Measurements from ENCODE around the gene ABT1.
"Not testable (repeated sequence)": the region's sequence is repeated elsewhere in the genome, so short reads cannot be mapped to it uniquely, and the experiment has no call there.

ABT1 gene

DNA sequence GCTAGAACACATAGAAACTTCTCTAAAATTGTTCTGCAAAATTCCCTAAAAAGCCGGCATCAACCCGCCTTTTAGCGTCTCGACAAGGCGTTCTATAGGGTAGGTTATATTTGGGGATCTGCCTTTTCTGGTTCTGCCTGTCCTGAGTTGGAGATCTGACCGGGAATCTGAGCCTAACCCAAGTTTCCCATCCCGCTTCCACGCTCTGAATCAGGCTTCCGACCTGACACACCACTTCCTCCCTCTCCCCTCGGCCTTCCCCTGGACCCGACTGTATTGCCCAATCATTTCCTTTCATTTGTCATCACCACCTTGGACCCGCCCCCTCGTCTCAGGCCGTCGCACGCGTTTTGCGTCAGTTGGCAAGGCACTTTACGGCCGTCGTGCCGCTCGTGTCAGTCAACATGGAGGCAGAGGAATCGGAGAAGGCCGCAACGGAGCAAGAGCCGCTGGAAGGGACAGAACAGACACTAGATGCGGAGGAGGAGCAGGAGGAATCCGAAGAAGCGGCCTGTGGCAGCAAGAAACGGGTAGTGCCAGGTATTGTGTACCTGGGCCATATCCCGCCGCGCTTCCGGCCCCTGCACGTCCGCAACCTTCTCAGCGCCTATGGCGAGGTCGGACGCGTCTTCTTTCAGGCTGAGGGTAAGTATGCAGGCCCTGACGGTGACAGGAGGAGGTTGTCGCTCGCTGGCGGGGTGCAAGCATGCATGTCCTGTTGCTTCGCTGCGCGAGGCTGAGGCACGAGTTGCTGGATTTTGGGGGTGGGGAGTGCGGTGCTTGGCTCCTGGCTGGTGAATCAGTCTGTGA, at the start of gene ABT1:
Gene ABT1, plus strand, starts transcription at position 375 of the 810 bp plus-strand sequence. Its CDS starts 30 bp downstream, at position 405.
- peak; percentile 99 for DNase-seq

DNA sequence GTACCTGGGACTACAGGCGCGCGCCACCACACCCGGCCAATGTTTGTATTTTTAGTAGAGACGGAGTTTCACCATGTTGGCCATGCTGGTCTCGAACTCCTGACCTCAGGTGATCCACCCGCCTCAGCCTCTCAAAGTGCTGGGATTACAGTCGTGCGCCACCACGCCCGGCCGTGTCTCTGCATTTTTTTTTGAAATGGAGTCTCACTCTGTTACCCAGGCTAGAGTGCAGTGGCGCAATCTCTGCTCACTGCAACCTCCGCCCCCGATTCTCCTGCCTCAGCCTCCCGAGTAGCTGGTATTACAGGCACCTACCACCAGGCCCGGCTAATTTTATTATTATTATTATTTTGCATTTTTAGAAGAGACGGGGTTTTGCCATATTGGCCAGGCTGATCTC, 49.4 kb upstream of the ABT1 start:
- DNase-seq = not testable (repeated sequence)

DNA sequence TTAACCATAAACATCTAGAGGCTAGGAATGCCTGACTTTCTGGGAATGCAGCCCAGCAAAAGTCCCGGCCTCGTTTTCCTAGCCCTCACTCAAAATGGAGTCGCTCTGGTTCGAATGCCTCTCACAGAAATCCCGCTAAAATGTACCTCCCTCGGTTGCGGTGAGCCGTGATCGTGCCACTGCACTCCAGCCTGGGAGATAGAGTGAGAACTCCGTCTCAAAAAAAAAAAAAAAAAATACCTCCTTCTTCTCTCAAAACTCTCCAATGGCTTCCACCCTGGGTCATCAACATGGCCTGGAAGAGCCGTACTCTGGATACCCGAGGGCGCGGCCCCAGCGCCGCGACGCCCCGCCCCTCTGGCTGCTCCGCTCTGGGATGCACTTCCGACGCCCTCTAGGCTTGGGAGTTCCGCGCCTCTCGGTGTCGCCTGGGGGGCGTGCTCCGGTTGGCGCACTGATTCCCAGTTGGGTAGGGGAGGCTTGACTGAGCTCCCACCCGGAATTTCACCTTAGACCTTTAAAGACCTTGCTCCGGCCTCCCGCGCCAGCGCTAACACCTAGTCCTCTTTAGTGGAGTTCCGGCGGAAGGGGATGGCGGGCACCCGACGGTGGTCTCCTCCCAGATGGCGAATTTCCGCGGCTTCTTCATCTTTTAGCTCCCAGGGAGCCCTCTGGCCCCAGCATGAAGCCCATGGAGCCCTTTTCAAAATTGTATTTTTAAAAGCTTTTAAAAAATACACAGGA, 46.3 kb upstream of the ABT1 start:
- DNase-seq = peak; percentile 72

DNA sequence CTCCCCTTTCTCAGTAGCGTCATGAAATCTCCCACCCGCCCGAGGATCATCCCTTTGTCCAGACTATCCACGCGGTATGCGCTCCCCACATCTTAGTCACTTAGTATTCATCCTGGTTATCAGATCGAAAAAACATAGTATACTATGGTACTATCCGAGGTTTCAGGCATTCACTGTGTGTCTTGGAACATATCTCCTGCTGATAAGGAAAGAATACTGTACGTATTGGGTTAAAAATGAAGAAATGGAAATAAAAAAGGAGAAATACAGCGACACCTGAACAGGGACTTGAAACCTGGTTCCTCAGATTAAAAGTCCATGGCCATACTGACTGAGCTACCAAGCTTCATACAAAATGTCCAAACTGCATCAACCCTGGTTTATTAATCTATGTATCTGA, 44.5 kb upstream of the ABT1 start:
- no peak for DNase-seq

DNA sequence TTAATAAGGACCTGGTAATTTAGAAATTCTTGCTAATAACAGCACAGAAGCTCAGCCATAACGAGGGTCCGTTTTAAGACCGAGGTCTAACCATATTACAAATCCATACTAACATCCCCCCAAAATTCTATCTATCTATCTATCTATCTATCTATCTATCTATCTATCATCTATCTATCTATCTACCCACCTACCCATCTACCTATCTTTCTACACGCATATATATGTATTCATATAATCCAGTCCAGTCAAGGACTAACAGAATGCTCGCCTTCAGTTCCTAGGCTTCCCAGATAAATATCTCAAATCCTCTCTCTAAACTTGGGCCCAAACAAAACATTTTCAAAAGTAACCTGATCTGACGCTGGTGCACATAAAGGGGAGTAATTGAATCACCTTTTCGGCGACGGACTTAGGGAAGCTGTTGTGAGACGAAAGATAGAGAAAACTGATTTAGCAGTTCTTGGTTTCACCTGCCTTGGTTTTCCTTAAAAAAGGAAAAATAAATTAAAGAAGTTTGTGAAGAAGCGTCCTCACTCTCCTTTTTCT, 44.0 kb upstream of the ABT1 start:
- no peak for DNase-seq

DNA sequence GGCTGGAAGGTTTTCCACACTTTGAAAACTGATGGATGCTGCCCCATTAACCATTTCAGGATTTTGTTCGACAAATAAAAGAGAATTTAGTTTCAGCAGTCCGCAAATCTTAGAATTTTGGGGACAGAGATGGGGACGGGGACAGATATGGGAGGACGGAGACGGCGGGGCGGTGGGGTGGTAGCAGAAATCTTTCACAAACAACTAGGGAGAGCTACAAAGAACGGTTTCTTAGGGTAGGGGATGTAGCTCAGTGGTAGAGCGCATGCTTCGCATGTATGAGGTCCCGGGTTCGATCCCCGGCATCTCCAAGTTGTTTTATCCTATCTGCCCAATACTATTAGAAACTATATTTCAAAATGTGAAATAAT, 43.5 kb upstream of the ABT1 start:
- peak; percentile 79 for DNase-seq

DNA sequence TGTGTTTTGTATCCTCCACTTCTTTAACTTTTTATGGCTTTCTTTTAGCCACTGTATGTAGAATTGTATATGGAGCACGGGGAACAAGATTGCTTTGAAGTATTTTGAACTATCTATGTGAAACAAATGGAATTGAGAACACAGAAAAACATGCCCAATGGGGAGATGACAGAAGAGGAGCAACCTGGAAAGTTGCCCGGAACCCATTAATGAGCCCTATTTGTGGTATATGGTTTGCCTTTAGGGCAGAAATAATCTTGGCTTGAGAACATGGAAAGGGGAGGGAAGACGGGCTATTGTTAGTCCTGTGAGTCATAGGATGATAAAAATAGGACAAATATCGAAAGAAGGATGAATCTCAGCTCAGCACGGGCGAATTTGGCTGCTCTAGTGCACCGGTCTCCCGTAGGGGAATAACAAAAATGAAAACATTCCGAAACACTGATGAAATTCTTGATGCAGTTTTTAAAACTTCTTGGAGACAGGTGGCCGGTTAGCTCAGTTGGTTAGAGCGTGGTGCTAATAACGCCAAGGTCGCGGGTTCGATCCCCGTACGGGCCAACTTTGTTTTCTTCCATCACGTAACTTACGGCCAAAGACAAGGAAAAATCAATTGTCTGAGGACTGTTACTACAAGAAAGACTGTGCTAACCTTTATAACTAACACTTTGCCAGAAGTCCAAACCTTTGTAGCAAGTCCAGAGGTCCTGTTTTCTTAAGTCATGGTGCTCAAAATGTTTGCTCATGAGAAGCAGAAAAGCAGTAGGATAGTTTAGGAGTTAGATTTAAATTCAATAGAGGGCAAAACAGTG, 42.9 kb upstream of the ABT1 start:
- DNase-seq = peak; percentile 96

DNA sequence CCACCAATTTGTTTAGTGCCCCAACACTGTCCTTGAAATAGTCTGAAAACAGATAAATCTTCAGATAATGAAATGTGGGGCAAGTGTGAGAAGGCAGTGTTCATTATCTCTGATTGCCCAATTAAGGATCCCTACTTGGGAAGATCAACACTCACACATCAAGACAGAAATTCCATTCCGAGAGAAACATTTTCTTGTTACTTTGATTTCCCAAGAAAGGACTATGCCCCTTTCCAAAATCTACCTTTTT, 42.4 kb upstream of the ABT1 start:
- DNase-seq = no peak

DNA sequence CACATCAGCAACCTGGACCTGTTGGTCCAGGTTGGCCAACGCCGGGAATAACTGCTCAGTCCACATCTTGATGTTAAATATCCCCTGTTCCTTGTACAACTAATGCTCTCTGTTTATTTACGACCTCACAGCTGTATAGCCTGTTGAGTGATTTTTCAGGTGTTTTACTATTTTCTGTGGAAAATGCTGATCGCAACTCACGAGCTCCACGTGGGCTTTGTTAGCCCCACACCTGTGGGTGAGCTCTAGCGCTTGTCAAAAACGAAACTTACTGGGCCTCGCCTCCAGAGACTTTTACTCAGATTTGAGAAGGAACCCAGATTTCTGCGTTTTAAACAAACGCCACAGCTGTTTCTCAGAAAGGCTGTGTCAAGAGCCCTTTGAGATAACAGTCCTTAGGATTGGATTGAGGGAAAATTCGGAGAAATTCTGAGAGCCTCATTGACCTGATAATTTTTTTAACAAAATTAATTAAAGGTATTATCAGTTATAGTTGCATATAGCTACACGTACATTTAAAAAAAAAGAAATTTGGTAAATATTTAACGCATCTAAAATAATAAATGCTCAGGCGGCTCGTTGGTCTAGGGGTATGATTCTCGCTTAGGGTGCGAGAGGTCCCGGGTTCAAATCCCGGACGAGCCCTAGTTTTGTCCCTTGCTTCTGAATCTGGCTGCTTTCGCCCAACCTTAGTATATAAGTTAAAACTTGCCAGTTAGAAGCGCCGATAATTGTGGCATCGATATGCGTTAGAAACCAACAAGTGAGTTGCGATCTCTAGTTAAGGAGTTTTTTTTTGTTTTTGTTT, 41.9 kb upstream of the ABT1 start:
- peak; percentile 84 for DNase-seq

DNA sequence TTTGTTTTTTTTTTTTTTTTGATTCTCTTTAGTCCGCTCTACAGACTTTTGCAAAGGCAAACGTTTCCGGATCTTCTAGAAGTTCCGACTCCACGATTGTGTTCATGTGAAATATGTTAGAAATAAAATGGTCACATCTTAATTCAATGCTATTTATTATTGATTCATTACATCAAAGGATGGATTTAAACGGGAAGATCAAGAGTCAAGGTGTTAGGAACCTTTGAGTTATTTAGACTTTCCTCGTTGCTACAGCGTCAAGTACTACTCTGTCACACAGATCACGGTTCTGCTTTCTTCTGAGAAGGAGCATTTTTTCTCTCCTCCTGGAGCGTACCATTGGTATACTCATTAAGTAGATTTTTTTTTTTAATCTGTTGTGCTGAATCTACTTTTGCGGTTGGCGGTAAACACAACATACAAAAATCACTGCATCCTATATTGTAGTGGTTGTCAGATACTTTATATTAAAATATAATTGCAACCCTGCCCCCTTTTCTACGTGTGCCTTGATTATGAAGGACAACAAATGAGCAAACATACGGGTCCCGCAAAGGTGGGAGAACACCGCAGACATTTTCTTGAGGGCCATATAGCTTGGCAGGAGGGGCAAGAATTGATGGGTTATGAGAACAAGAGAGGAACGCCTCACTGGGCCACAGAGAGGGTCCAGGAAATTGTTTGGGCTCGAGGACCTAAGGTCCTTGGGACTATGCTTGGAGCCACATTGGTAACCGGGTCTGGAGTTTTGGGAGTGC, 41.1 kb upstream of the ABT1 start:
- peak; percentile 48 for DNase-seq

DNA sequence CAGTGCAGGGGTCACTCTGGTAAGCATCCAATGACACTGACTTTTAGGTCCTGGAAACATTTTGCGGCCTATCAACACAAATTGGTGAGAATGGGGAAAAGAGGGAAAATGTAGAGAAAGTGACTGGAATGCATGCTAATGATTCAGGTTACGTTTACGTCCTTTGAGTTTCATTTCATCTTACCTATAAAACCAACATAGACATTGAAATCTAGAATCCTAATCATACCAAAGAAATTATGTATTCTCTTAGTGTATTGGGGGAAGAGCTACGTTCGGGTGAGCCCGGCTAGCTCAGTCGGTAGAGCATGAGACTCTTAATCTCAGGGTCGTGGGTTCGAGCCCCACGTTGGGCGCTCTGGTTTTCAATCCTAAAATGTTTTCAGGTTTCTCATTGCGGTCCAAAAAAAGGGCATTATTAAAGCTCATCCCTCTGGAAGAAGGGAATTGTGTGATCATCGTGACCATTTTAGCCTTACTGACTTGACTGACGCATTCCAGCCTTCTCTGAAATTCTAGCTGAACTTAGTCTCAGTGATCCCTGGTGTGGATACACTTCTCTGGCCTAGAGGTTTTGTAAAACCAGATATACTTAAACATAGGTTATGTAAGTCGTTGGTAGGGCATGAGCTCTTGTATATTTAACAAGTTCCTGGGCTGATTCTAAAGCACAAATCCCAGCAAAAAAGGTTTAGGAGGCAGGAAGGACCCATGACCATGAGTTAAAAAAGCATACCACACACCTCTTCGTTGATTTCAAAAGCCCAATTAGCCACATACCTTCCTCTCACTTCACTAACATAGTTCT, 40.3 kb upstream of the ABT1 start:
- peak; percentile 96 for DNase-seq

DNA sequence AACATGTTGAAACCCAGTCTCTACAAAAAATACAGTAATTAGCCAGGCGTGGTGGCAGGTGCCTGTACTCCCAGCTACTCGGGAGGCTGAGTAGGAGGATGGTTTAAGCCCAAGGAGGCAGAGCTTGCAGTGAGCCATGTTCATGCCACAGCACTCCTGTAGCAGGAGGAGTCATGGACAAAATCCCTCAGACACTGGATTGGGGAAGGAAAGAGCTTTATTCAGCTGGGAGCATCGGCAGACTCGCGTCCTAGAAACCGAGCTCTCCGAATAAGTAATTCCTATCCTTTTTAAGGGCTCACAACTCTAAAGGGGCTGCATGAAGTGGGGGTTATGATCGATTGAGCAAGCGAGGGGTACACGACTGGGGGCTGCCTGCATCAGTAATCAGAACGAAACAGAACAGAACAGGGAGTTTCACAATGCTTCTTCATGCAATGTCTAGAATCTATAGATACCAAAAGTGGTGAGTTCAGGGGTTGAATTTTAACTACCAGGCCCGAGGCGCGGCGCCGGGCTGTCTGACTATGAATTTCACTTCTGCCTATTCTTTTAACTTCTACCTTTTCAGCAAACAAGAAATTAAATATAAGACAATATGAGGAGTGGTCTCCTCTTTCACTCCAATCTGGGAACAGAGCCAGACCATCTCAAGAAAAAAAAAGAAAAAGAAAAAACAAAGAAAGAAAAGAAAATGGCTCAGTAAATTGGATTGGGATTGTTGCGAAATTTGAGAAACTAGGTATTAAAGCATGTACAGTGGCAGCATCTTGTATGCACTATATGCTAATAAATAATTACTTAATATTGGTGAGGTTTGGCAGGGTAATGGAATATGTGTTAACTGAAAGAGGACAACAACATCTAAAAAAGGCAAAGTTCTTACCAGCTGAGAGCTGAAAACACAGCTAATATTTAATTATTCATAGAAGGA, 35.0 kb upstream of the ABT1 start:
- no peak for DNase-seq

DNA sequence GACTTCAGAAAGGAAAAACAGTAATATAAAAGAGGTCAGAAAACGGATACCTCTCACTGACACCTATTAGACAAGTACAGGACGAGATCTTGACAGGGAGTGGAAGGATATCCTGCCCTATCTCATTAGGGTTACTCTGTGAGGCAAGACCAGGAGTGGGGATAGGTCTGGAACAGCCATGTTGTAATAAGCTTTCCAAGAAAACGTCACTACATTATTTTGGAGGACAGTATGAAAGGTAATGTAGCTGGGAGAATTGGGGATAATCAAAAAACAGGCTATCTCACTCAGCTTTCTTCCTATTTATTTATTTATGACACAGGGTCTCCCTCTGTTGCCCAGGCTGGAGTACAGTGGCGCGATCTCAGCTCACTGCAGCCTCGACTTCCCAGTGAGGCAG, 33.3 kb upstream of the ABT1 start:
- DNase-seq = no peak

DNA sequence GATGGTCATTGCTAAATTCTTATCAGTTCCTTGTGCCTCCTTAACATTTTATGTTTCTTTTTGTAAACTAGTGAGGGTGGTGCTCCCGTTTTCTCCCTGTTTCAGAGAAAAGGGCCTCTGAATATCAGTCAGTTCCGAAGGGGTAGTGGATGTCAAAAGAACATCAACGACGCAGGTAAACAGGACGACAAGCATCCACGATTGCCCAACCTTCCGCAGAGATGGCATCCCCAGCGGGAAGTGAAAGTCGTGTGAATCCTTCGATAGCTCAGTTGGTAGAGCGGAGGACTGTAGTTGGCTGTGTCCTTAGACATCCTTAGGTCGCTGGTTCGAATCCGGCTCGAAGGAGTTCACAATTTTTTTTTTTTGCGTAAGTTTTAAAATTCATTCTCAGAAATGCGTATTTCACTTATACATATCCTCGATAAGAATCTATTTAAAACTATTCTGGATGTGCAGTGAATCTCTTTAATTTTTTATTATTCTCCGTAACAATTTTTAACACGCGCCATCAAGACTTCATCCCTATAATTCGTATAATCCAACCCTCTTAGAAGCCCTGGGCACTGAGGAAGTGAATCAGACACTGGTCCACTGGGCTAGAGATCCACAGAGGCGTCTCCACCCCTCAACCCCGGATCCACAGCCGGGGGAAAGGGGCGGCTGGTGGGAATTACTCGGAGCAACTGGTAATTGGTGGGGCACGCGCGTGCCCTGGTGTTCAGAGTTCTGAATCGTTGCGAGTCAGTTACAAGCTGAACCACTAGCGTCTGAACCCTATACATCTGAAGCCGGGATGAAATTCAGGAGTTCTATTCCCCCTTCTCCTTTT, 27.9 kb upstream of the ABT1 start:
- peak; percentile 90 for DNase-seq

DNA sequence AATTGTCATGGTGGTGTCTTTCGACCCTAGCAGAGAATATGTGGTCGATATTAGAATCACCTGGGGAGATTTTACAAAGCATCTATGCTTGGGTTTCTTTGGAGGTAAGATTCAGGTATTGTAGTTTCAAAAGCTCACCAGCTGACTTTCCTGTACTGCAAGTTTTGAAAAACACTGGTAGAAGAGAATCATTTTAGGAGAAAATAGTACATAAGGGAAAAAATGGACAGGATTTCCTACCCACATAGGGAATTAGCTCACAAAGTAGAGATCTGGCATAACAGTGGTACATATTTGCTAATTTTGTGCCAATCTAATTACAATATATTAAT, 27.4 kb upstream of the ABT1 start:
- no peak for DNase-seq

DNA sequence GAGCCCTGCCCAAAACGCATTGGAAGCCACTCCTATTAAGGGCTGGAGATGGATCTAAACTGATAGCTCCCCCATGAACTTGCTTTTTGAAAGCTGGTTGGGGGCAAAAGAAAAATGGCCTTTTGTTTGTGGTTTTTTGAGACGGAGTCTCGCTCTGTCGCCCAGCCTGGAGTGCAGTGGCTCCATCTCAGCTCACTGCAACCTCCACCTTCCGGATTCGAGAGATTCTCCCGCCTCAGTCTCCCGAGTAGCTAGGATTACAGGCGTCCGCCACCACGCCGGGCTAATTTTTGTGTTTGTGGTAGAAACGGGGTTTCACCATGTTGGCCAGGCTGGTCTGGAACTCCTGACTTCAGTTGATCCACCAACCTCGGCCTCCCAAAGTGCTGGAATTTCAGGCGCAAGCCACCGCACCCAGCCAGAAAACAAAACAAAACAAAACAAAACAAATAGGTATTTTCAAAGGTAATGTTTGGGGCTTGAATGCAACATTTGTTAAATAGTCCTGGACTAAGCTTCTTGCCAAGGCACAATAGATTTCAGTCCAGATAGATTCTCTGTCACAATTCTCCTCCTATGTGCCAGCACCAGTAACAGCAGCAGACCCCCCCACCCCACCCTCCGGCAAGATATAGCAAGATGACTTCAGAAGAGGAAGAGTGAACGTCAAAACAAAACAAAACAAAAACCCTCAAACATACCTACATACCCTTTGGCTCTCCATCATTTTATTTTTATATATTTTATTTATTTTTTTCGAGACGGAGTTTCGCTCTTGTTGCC, 26.5 kb upstream of the ABT1 start:
- no peak for DNase-seq

DNA sequence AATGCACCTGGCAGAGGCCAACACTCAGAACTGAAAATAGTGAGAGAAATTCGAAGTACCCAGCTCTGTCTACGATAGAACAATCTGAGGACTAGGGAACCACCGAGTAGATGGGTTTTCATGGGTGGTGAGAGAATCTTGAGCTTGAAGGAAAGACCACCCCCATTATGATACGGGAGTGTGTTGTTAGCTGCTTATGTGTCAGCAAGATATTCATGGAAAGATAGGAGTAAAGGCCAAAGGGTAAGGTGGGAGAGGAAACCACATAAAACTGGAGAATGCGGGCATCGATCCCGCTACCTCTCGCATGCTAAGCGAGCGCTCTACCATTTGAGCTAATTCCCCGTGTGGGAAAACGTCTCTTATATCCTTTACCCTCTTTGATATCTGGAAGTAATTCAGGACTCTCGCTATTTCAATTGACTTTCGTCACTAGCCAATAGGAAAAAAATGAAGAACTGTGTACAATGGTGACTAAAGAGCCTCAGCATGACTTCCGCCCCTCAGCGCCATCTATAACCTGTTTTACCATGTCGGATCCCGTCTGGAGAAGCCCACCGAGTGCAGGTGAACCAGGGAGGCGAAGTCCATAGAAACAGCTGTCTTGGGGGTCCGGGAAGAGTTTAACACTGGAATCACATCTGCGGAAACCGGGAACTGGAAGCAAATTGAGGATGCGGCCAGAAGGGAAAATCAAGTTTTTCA, 25.0 kb upstream of the ABT1 start:
- peak; percentile 90 for DNase-seq
